ENCODE data around the gene SH3BGRL2.
"Not testable (repeated sequence)": the region's sequence is repeated elsewhere in the genome, so short reads cannot be mapped to it uniquely, and the experiment has no call there.

Gene SH3BGRL2

DNA sequence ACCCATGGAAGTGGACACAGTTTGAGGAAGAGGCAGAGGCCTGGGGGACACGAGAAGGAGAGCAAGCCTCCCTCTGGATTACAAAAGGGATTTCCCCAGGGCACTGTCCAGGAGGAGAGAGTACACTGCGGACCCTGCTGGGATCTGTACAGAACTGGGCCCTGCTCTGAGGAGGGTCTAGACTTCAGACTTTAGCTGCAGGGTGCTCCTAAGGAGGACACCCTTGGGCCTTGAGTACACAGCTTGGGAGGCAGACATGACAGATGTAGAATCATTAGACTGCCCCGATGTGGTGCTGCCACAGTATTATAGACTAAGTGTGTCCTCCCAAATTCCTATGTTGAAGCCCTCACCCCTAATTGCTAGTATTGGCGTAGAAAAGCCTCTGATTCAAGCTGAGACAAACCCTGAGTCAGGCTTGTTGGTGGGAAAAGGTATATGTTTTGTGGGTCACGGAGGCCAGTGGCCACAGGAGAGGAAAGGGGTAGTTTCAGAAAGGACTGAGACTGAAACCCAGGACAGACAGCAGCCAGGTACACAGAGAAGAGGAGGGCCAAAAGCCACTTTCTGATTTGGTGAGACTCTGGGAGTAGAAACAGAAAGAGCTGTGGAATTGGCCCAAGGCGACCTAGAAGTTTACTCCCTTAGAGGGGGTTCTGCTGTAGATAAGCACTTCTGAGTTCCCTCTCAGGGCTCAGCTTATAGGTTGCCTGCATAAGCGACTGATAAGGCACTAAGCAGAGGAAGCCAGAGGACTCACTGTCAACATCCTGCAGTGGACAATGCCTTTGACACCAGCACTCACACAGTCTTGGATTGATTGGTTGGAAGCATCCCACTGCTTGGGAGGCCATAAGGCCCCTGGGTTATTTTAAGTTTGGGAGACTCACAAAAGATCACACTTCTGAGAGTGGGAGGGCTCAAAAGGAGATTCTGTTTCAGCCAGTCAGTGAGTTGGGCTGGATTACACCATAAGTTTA is 16.5 kb upstream of the SH3BGRL2 start:
- no peak for DNase-seq (ENCODE audit: low read depth)

DNA sequence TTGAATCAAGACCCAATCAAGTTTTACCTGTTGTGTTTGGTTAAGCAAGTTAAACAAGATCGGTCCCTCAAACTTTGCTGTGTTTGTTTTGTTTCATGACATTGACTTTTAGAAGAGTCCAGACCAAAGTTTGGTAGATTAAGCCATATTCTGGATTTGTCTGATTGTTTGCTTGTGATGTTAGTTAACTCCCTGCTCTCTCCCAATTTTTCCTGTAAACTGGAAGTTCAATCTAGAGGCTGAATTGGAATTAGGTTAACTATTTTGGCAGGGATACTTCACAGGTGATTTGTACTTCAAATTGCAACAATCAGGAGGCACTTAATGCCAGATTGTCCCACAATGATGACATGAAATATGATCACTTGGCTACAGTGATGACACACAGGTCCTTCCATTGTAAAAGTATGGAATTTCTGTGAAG is 13.6 kb upstream of the SH3BGRL2 start:
- DNase-seq (ENCODE audit: low read depth) = no peak

DNA sequence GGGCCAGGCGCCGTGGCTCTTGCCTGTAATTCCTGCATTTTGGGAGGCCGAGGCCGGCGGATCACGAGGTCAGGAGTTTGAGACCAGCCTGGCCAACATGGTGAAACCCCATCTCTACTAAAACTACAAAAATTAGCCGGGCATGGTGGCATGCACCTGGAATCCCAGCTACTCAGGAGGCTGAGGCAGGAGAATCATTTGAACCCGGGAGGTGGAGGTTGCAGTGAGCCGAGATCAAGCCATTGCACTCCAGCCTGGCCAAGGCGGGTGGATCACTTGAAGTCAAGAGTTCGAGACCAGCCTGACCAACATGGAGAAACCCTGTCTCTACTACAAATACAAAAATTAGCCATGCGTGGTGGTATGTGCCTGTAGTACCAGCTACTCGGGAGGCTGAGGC is 12.7 kb upstream of the SH3BGRL2 start:
- not testable (repeated sequence) for DNase-seq (ENCODE audit: low read depth)

DNA sequence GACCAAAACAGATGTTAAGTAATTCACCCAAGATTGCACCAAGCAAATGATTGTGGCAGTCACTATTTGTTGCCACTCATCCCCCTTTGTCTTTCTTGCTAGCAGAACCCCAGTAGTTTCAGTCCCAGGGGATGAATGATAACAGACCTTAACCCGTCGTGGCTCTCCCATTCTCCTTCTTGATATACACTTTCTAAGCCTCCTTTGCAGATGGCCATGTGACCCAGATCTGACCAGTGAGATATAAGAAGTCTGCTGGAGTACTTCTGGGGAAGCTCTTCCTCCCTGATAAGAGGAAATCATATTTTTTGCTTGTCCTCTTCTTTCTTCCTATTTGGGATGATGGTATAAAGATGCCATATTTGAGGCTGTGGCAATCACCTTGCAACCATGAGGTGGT is 9.6 kb upstream of the SH3BGRL2 start:
- no peak for DNase-seq (ENCODE audit: low read depth)

DNA sequence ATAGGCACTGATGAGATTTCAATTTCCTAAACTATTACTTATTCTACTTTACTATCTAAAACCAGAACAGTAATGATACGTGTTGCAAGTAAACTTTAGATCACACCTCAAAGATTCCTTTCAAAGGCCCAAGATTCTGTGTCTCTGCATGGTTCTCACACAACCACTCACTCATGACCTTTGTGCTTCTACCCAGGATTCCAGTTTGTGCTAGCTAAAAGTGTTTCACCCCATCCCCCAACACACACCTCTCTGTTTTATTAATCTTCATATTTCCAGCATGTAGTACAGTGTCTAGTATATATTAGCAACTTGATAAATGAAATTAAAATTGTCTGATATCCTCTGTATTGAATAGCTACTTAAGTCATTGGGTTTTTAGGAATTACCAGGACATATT is 8.8 kb upstream of the SH3BGRL2 start:
- no peak for DNase-seq (ENCODE audit: low read depth)

DNA sequence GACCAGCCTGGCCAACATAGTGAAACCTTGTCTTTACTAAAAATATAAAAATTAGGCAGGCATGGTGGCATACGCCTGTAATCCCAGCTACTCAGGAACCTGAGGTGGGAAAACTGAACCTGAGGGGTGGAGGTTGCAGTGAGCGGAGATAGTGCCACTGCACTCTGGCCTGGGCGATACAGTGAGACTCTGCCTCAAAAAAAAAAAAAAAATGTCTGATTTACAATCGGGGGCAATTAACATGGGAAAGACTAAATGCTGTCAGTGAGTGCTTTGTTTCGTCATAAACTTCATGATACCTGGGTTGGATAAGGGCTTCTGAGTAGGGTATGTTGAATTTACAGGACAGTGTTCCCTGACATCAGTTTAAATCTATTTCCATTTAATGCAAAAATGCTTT is 8.0 kb upstream of the SH3BGRL2 start:
- no peak for DNase-seq (ENCODE audit: low read depth)

DNA sequence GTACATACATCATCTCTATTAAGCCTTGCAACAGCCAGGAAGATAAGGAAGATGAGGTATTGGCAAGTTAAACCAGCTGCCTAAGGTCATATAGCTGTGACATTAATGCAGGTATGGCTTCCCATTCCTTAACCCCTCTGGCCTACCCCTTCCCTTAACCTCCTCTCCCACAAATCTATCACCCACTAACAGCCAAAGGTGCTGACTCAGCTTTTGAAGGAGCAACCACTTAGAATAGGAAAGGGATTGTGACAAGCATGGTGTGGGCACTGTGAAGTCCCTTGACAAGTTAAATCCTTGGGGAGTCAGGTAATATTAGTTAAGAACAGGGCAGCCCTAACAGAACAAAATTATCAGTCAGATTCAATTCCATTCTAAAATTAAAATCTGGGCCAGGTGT is 5.4 kb upstream of the SH3BGRL2 start:
- no peak for DNase-seq (ENCODE audit: low read depth)

DNA sequence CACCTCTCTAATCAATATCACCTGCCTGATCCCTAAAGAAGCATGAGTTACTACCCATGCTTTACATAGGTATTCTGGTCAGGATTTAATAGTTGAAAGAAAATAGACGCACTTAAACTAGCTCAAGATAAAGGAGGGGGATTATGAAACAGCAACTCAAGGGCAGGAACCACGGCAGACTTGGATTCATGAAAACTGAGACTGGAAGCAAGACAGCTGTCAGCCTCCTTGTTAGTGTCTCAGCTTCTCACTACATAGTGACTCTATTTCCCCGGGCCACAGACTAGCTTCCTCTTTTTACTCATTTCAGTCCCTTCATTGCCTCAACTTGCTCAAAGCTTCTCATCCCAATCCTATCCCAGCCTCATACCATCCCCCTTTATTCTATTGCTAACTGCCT is 4.3 kb upstream of the SH3BGRL2 start:
- no peak for DNase-seq (ENCODE audit: low read depth)

DNA sequence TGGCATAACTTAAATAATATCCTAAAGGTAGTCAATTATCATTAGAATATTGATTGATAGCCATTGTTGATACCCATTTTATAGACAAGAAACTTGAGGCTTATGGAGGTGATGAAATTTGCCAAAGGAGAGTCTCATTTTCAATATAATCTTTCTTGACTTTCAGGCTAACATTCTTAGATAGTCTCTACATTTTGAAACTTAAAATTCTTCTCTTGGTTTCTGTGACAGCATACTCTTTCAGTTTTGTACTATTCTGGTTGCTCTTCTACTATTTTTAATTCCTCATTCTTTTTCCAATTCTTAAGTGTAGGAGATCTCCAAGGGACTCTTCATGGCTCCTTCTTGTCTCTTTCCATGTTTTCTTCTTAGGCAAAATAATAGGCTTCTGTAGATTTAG is 3.7 kb upstream of the SH3BGRL2 start:
- DNase-seq (ENCODE audit: low read depth) = no peak

DNA sequence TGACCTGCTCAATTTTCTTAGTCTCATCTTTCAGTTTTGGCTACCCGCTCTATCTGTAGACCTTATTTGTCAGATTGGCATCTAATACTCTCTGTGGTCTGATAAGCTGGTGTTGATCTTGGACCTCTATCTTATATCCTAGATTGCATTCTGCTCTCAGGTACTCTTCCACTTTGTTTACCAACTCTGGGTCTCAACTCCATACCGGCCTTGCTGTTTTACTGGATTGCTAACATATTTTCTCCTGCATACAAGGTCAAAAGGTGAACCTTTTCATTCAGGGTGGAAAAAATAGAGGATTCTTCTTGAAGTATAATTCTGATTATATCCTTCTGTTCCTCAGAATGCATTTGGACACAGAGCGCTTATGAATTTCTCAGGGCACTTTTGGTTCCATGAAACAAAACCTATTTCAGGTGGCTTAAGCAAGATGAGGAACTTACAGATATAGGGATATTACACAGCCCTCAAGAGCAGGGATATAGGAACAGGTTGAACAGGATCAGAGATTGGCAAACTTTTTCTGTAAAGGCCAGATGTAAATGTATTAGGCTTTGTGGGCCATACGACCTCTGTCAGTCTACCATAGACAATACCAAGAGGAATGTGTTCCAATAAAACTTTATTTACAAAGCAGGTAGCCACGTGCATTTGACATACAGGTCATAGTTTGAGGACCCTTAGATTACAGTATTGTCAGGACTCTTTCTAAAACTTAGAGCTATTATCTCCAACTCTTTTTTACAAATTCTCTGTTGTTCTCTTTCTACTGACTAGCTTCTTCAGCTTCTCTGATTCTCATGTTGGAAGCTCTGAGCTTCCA is 2.5 kb upstream of the SH3BGRL2 start:
- no peak for DNase-seq (ENCODE audit: low read depth)

DNA sequence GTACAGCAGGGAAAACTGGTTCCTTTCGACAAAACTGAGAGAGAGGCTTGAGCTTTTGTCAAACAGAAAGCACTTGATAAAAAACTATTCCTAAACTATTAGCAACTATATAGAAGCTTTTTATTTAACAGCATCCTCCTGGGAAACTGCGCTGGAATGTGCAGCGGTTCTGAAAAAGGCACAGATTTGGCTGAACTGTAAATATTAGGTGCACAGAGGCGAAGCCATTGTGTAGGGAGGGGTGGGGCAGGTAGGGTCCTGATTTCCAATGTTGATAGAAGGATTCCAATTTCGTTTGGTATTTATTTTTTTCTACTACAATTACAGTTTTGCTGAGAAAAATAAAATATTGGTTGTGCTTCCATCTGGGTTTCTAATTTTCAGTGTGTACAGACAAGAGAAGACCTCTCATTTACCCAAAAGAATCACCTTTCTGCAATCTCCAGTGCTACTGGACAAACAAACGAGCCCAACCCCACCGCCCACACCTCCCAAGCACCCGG is 698 bp upstream of the SH3BGRL2 start:
- no peak for DNase-seq (ENCODE audit: low read depth)

DNA sequence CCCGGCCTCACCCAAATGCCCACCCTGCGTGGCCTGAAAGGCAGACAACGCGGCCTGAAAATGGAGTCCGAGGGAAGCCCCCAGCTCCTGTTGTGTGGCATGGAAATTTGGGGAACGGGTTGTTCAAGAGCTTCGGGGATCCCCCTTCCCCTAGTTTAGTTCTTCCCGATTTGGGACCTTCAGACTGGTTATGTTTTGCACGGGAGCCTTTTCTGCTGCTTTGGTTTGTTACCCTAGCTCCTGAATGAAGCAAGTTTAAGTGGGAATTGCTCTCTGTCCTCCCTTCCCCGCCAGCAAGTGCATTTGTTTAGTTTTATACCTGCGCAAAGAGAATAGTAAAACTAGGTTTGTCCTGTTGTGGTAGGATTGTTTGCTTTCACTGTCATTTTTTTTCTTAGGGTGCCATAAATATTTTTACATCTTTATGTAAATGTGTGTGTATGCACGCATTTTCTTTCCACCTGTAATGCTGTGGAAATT is 604 bp downstream of the SH3BGRL2 start:
- DNase-seq (ENCODE audit: low read depth) = no peak

DNA sequence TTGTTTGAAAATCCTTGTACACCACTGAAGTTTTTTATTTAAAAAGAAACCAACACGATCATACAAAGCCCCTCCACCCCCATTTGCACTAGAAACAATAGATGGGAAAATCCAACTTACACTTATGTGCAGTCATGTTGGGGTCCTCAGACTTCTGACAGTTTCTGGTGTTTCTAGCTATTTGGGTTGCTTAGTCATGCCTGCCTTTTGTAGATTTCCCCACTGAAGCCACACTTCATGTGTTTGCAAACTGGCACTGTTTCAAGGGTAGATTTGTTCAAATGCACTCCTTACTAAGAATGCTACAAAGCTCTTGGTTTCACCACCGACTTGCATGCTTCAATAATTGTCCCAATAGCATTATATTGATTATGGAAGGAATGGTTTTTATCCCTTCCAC is 1.5 kb downstream of the SH3BGRL2 start:
- no peak for DNase-seq (ENCODE audit: low read depth)

DNA sequence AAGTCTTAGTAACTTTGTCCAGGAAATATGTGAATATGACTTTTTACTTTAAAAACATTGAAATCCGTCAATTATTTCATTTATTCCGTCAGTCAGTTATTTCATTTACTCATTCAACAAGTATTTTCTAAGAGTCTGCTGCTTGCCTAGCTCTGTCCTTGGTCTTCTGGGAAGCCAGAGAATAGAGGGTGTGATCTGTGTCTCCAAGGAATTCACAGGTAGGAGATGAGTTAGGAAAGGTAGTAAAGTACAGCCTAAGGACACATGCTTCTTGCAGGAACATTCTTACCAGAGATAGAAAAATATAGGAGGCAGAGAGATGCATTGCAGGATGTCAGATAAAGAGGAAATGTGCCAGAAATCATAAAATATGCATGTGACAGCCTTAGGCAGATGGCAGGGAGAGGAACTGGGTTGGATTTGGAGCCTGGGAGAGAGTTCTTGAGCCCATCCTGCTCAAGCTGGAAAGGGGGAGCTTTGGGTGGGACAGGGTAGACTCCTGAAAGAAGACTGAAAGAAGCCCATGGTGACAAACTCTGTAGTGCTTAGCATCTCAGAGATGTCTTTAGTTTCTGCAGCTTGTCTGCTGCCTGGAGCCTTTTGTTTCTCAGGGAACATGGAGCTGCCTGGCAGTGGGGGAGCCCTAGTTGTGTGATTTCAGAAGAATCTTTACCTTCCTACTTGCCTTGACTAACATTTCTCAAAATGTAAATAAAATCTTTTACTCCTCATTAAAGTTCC is 3.5 kb downstream of the SH3BGRL2 start:
- DNase-seq (ENCODE audit: low read depth) = no peak

DNA sequence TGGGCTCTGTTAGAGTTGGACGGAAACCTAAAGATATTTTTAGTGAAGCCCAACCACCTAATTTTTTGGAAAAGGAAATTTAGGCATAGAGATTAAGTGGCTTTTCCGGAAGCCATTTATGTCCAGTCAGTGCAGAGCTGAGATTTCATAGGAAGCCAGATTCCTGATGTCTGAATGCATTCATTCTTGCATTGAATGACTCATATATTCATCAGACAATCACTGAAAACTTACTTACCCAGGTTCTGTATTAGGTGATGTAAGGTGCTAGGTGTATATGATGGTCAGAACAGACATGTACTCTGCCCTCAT is 4.1 kb downstream of the SH3BGRL2 start:
- DNase-seq (ENCODE audit: low read depth) = no peak

DNA sequence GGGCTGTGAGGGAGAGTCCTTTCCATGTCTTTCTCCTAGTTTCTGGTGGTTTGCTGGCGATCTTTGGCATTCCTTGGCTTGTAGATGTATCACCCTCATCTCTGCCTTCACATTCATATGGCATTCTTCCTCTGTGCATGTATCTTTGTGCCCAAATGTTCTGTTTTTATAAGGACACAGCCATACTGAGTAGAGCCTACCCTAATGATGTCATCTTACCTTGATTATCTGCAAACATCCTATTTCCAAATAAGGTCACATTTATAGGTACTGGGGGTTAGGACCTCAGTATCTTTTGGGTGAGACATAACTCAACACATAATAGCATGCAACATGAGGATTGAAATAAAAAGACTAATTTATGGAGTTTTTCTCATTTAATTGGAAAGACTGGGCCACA is 5.5 kb downstream of the SH3BGRL2 start:
- no peak for DNase-seq (ENCODE audit: low read depth)

DNA sequence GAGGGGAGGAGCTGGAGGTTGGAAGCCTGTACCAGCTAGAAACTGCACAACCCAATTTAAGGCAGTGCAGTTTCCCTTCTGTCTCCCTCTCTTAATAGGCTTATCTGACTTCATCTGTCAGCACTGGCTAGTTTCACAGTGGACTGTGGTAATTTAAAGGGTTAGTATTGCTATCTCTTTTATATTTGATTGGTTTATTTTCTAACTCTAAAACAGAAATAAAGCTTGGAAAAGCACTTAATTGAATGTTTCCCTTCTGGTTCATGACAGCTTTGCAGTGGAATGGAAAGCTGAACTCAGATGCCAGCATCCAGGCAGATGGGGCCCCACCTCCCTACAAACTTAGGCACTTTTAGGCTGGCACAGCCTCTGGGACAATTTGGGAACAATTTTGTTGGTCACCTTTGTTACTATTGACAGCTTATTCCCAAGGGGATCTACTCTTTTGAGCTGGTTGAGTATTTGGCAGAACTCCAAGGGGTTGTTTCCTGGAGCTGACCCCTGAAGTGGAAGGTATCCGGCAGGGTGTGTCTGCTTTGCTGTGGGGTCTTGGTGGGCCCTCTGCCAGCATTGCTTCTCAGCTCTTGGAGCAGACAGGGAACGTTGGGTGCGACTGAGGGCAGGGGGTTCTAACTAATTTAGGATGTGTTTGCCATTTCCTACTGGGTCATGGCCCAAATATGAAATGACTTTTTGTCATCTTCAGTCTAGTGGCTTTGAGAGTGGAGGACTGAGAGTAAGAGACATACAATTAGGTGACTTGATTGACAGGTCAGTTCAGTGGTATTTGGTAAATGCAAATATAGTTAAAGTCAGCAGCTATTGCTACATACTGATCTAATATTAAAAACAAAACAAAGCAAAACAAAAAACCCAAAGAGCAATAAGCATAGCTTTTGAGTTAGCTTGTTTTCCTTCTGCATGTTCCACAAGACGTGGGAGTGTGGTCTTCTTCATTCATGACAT is 9.3 kb downstream of the SH3BGRL2 start:
- DNase-seq (ENCODE audit: low read depth) = no peak

DNA sequence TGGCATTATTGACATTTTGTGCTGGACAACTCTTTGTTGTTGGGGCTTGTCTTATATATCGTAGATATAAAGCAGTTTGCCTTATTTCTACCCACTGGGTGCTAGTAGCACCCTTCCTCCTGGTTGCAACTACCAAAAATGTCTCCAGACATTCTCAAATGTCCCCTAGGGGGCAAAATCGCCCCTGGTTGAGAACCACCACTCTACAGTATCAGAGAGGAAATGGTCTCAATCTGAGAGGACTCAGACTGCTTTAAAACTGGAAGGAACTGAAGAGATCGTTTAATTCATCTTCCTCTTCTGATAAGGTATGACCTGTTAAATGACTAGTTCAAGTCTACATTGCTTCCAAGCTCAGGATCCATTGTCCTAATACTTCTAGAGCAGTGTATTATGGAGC is 14.9 kb downstream of the SH3BGRL2 start:
- no peak for DNase-seq (ENCODE audit: low read depth)

DNA sequence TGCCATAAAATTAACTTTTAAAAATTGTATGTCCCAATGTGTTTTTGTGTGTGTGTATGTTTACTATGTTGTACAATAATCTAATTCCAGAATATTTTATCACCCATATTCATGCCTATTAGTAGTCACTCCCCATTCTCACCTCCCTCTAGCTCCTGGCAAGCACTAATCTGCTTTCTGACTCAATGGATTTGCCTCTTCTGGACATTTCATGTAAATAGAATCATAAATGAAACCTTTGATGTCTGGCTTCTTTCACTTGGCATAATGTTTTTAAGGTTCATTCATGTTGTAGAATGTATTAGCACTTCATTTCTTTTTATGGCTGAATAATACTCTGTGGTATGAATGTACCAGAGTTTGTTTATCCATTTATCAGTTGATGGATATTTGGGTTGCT is 15.4 kb downstream of the SH3BGRL2 start:
- no peak for DNase-seq (ENCODE audit: low read depth)

DNA sequence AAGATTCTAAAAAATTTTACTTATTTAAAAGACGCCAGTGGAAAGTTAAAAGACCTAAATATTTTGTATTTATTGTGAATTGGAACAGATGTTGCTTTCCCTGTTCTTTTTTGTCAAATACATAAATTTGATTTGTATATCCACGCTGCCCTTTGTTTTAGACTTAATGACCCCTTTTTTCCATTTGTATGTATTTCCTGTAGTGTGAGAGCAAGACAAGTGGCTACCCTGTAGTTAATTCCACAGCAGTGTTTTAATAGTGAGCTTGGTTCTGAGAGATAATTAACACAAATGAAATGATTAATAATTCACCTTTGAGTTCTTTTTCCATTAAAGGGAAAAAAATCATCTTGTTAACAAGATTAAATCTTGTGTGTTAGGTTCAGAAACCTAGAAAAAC is 16.6 kb downstream of the SH3BGRL2 start:
- DNase-seq (ENCODE audit: low read depth) = no peak

DNA sequence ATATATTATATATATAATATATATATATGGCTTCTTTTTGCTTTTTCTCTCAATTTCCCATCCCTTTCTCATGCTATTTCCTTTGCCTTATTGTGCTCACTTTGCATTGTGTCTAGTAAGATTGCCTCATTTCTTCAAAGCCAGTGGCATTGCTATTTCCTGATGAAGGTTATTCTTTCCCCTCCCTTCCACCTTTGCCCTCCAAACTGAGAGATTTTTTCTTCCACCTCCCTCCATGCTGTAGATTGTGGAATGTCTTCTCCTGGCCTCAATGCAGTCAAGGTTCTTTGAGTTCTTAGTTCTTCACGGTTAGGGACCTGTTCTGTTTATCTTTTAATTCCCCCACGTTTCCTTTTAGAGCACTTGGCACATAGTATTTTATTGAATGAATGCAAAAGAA is 17.2 kb downstream of the SH3BGRL2 start:
- no peak for DNase-seq (ENCODE audit: low read depth)

Measured in stimulated activated CD8-positive, alpha-beta memory T cell treated with anti-CD3 and anti-CD28 coated beads, Interleukin-12 subunit alpha, Interleukin-12 subunit beta, amount 100 ng/mL, for 4 hours (primary cell).